ENCODE data around the gene SOX8. TPM values are rescaled to one million over a fixed set of nuclear protein-coding genes. Genes with fewer than 3 reads are reported as not detected.
"Not testable (repeated sequence)": the region's sequence is repeated elsewhere in the genome, so short reads cannot be mapped to it uniquely, and the experiment has no call there.

SOX8 gene
- total and polyA plus RNA-seq, 7 donors = under 0.01 to 3.4 (median 2.7) TPM; not detected in 1

DNA sequence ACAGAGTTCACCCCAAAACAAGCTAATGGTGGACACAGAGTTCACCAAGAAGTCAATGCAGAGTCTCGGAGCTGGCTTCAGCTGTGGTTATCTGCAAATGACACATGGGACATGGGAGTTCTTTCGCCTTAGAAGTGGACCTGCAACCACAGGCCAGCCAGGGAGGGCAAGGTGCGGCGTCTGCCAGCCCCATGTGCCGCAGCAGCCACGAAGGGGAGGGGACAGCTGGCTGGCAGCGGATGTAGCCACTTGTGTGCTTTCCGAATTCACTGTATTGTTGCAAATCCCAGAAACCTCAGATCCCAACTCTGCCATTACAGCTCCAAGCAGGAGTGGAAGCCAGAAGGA, 35.5 kb upstream of the SOX8 start:
- DNase-seq = no peak
- Histone ChIP-seq H3K27me3 (no peaks in the 10 kb centered on the region), H3K4me1 (no peaks in the 10 kb centered on the region), H3K36me3 (peaks cover 0 to 31% (median 12%) of the 10 kb centered on the region in 4 donors), H3K27ac (no peak overlapping the region), H3K9me3 (peaks cover 0 to 4% (median 0%) of the 10 kb centered on the region in 4 donors), H3K4me3 (no peak overlapping the region)
- TF ChIP-seq POLR2A (IDR thresholded peaks at IDR 0.05) (no peak), POLR2AphosphoS5 (IDR thresholded peaks at IDR 0.05) (no peak), EP300 (IDR thresholded peaks at IDR 0.05) (no peak)
- TF ChIP-seq, protein P1, sequence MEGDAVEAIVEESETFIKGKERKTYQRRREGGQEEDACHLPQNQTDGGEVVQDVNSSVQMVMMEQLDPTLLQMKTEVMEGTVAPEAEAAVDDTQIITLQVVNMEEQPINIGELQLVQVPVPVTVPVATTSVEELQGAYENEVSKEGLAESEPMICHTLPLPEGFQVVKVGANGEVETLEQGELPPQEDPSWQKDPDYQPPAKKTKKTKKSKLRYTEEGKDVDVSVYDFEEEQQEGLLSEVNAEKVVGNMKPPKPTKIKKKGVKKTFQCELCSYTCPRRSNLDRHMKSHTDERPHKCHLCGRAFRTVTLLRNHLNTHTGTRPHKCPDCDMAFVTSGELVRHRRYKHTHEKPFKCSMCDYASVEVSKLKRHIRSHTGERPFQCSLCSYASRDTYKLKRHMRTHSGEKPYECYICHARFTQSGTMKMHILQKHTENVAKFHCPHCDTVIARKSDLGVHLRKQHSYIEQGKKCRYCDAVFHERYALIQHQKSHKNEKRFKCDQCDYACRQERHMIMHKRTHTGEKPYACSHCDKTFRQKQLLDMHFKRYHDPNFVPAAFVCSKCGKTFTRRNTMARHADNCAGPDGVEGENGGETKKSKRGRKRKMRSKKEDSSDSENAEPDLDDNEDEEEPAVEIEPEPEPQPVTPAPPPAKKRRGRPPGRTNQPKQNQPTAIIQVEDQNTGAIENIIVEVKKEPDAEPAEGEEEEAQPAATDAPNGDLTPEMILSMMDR (IDR thresholded peaks at IDR 0.05) = no peak
- intact Hi-C loops (cut with DNase I) = no loop called here
- 95 to 96% methylated on average over 8 of the region's 8 CpGs for WGBS, 2 donors

DNA sequence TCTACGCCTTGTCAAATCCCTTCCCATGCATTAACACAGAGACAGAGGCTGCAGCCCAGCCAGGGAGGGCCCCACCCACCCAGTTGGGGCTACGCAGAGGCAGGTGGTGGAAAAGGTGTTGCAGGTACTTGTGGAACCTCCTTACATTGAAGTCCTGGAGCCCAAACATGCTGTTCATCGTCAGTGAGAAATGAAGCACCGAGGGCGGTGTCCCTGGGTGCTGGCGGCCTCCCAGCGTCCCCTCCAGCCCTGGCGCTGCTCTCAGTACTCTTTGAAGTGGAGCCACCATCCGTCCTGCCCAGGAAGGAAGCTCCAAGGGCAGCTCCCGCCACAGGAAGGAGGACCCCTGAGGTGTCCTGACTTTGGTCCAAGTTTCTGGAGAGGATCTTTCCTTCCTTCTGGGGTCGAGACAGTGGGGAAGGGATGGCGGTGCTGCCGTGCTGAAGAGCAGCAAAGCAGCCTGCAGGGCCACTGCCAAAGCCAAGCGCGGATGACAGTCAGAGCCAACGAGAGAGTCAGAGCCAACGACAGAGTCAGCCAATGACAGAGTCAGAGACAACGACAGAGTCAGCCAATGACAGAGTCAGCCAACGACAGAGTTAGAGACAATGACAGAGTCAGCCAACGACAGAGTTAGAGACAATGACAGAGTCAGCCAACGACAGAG, 34.2 kb upstream of the SOX8 start:
- Histone ChIP-seq H3K27me3 (no peaks in the 10 kb centered on the region), H3K4me1 (no peaks in the 10 kb centered on the region), H3K27ac (no peak overlapping the region), H3K9me3 (no peaks in the 10 kb centered on the region), H3K36me3 (peaks cover 0 to 32% (median 17%) of the 10 kb centered on the region in 4 donors), H3K4me3 (no peak overlapping the region)
- no peak for DNase-seq
- 88 to 94% methylated on average over 21 of the region's 21 CpGs for WGBS, 2 donors
- TF ChIP-seq POLR2AphosphoS5 (IDR thresholded peaks at IDR 0.05) (no peak), EP300 (IDR thresholded peaks at IDR 0.05) (no peak), POLR2A (IDR thresholded peaks at IDR 0.05) (no peak)
- TF ChIP-seq, protein P1 (IDR thresholded peaks at IDR 0.05) = no peak
- intact Hi-C loops (cut with DNase I) = no loop called here

DNA sequence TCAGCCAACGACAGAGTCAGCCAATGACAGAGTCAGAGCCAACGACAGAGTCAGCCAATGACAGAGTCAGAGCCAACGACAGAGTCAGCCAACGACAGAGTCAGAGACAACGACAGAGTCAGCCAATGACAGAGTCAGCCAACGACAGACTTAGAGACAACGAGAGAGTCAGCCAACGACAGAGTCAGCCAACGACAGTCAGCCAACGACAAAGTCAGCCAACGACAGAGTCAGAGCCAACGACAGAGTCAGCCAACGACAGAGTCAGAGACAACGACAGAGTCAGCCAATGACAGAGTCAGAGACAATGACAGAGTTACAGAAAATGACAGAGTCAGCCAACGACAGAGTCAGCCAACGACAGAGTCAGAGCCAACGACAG, 33.7 kb upstream of the SOX8 start:
- H3K4me3 ChIP-seq; intact Hi-C loops (cut with DNase I); DNase-seq; H3K9me3 ChIP-seq; H3K4me1 ChIP-seq; H3K27me3 ChIP-seq; H3K27ac ChIP-seq: not testable (repeated sequence)
- peaks cover 0 to 34% (median 19%) of the 10 kb centered on the region in 4 donors for H3K36me3 ChIP-seq
- 77 to 97% methylated on average over 17 of the region's 17 CpGs for WGBS, 2 donors

DNA sequence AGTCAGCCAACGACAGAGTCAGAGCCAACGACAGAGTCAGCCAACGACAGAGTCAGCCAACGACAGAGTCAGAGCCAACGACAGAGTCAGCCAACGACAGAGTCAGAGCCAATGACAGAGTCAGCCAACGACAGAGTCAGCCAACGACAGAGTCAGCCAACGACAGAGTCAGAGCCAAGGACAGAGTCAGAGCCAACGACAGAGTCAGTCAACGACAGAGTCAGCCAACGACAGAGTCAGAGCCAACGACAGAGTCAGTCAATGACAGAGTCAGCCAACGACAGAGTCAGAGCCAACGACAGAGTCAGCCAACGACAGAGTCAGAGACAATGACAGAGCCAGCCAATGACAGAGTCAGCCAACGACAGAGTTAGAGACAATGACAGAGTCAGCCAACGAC, 32.8 kb upstream of the SOX8 start:
- H3K9me3 ChIP-seq; H3K27me3 ChIP-seq; intact Hi-C loops (cut with DNase I); H3K27ac ChIP-seq; H3K4me1 ChIP-seq; H3K4me3 ChIP-seq; DNase-seq: not testable (repeated sequence)
- H3K36me3 ChIP-seq = peaks cover 0 to 34% (median 19%) of the 10 kb centered on the region in 4 donors
- 86 to 94% methylated on average over 14 to 18 of the region's 18 CpGs for WGBS, 2 donors

DNA sequence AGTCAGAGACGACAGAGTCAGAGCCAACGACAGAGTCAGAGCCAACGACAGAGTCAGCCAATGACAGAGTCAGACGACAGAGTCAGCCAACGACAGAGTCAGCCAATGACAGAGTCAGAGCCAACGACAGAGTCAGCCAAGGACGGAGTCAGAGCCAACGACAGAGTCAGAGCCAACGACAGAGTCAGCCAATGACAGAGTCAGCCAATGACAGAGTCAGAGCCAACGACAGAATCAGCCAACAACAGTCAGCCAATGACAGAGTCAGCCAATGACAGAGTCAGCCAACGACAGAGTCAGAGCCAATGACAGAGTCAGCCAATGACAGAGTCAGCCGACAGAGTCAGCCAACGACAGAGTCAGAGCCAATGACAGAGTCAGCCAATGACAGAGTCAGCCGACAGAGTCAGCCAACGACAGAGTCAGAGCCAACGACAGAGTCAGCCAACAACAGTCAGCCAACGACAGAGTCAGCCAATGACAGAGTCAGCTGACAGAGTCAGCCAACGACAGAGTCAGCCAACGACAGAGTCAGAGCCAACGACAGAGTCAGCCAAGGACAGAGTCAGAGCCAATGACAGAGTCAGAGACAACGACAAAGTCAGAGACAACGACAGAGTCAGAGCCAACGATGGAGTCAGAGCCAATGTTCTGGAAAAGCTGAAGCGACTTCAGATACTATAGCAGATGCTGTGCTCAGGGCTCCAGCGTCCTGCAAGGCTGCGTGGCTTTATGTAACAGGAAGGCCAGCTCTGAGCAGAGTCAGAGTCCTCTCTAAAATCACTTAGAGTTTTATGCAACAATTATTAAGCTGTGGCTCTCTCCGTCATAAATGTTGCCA, 30.6 kb upstream of the SOX8 start:
- H3K36me3 ChIP-seq = peaks cover 0 to 34% (median 13%) of the 10 kb centered on the region in 4 donors
- DNase-seq; H3K4me1 ChIP-seq; H3K27me3 ChIP-seq; intact Hi-C loops (cut with DNase I); H3K4me3 ChIP-seq; H3K9me3 ChIP-seq; H3K27ac ChIP-seq: not testable (repeated sequence)
- WGBS, 2 donors = 71 to 94% methylated on average over 25 to 27 of the region's 27 CpGs

DNA sequence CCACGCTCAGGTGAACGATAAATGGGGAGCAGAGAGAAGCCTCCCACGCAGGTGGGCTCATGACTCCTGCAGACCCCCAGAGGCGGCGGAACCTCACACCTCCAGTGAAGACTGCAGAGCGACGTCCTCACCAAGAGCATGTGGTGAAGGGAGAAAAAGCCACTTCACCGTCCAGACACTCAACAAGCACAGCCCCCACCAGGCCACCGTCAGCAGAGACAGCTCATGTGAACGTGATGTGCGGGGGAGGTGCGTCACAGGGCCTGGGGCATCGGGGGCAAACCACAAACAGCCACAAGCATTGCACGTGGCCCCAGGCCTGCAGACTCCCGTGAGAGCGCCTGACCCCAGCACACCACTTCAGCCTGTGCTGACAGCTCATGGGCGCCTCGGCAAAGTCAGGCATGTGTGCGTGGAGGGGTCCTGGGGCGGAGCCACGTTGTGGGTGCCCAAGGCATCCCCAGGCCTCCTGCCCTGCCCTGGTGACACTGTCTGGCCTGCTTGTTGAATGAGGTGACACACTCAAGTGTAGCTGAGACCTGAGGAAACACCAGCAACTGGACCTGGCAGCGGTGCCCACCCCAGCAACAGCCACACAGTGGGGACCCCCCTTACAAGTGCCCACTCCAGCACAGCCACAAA, 29.8 kb upstream of the SOX8 start:
- no peaks in the 10 kb centered on the region for H3K27me3 ChIP-seq
- intact Hi-C loops (cut with DNase I) = no loop called here
- DNase-seq = no peak
- no peaks in the 10 kb centered on the region for H3K4me1 ChIP-seq
- TF ChIP-seq, protein P1 (IDR thresholded peaks at IDR 0.05) = no peak
- TF ChIP-seq POLR2A (IDR thresholded peaks at IDR 0.05) (no peak), EP300 (IDR thresholded peaks at IDR 0.05) (no peak), POLR2AphosphoS5 (IDR thresholded peaks at IDR 0.05) (no peak)
- H3K4me3 ChIP-seq = no peak overlapping the region
- H3K9me3 ChIP-seq = no peaks in the 10 kb centered on the region
- 86 to 92% methylated on average over 22 of the region's 22 CpGs for WGBS, 2 donors
- H3K27ac ChIP-seq = no peak overlapping the region
- peaks cover 0 to 25% (median 10%) of the 10 kb centered on the region in 4 donors for H3K36me3 ChIP-seq

Data from sigmoid colon (tissue), 7 donors.